ENCODE data around the gene ZRANB1. TPM values are rescaled to one million over a fixed set of nuclear protein-coding genes. Genes with fewer than 3 reads are reported as not detected.

The ZRANB1 gene
- polyA plus RNA-seq, 1 of the 3 experiments (the other 2 are of a cell fraction): 6.2 TPM

GRCh38 chr10:124993345-124993708 is 51.4 kb downstream of the ZRANB1 start (continued):
- TF ChIP-seq, protein P1, sequence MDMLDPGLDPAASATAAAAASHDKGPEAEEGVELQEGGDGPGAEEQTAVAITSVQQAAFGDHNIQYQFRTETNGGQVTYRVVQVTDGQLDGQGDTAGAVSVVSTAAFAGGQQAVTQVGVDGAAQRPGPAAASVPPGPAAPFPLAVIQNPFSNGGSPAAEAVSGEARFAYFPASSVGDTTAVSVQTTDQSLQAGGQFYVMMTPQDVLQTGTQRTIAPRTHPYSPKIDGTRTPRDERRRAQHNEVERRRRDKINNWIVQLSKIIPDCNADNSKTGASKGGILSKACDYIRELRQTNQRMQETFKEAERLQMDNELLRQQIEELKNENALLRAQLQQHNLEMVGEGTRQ (IDR thresholded peaks at IDR 0.05; ENCODE audit: borderline replicate concordance, low read depth, low read length): no peak
- no peak for TF ChIP-seq USF1 (IDR thresholded peaks at IDR 0.05; ENCODE audit: borderline replicate concordance, low read depth)
- TF ChIP-seq, protein P2, sequence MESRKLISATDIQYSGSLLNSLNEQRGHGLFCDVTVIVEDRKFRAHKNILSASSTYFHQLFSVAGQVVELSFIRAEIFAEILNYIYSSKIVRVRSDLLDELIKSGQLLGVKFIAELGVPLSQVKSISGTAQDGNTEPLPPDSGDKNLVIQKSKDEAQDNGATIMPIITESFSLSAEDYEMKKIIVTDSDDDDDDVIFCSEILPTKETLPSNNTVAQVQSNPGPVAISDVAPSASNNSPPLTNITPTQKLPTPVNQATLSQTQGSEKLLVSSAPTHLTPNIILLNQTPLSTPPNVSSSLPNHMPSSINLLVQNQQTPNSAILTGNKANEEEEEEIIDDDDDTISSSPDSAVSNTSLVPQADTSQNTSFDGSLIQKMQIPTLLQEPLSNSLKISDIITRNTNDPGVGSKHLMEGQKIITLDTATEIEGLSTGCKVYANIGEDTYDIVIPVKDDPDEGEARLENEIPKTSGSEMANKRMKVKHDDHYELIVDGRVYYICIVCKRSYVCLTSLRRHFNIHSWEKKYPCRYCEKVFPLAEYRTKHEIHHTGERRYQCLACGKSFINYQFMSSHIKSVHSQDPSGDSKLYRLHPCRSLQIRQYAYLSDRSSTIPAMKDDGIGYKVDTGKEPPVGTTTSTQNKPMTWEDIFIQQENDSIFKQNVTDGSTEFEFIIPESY (IDR thresholded peaks at IDR 0.05; ENCODE audit: borderline replicate concordance, low read depth): no peak

GRCh38 chr10:124993736-124994451 is 52.0 kb downstream of the ZRANB1 start:
- Histone ChIP-seq H3K4me1 (ENCODE audit: control insufficient read depth in 1 of 2, insufficient read depth in 2 of 2, low read depth in 1 of 2, low read length in 1 of 2) (peaks cover 0 to 9% of the 10 kb centered on the region in 2 experiments; a peak in 1 of 4 replicates), H3K4me3 (ENCODE audit: low read depth in 2 of 2, low read length in 1 of 2) (no peak overlapping the region), H3K79me2 (ENCODE audit: insufficient read depth) (peaks cover 15% of the 10 kb centered on the region; the same call in 1 of the 2 replicates), H3K27ac (ENCODE audit: low read depth in 2 of 2, low read length in 1 of 2) (peak overlapping the region in 1 of 2 experiments; percentile 39; a peak in 1 of 4 replicates), H3K9me3 (no peaks in the 10 kb centered on the region), H4K20me1 (ENCODE audit: insufficient read depth) (peaks cover 8% of the 10 kb centered on the region; the same call in 1 of the 2 replicates), H3K4me2 (no peak overlapping the region), H3K36me3 (replicated peaks in 1 of 2; ENCODE audit: control insufficient read depth in 1 of 2, insufficient read depth in 2 of 2, low read length in 1 of 2) (peaks cover 43 to 86% of the 10 kb centered on the region in 2 experiments), H2AFZ (ENCODE audit: low read depth) (no peak overlapping the region), H3K27me3 (ENCODE audit: insufficient read depth) (no peaks in the 10 kb centered on the region), H3F3A (replicated peaks; ENCODE audit: insufficient read depth) (peaks cover 26% of the 10 kb centered on the region), H3K9me2 (no peaks in the 10 kb centered on the region), H3K9ac (no peak overlapping the region)
- ChIA-PET POLR2A (no interaction called here), CTCF (interaction anchor here (1.3 to 7.4 kb wide), 7 partner anchors 16 to 251 kb away, joined by 3 to 88 read pairs (median 13); no protein-coding TSS in a partner anchor)
- no peak for DNase-seq
- no peak for TF ChIP-seq RCOR1 (IDR thresholded peaks at IDR 0.05; ENCODE audit: low read length)
- TF ChIP-seq SIN3A (IDR thresholded peaks at IDR 0.05; ENCODE audit: borderline replicate concordance, low read depth, low read length): no peak
- TF ChIP-seq GATA2 (CRISPR knock-in tag; IDR thresholded peaks at IDR 0.05): no peak
- TF ChIP-seq, protein P2 (IDR thresholded peaks at IDR 0.05; ENCODE audit: borderline replicate concordance, low read depth): no peak
- TF ChIP-seq REST (IDR thresholded peaks at IDR 0.05; ENCODE audit: low read depth, low read length): no peak
- TF ChIP-seq MEF2A (IDR thresholded peaks at IDR 0.05; ENCODE audit: borderline replicate concordance, low read depth): no peak
- TF ChIP-seq TEAD4 (IDR thresholded peaks at IDR 0.05; ENCODE audit: borderline replicate concordance, insufficient read depth): no peak
- no peak for TF ChIP-seq EZH2phosphoT487 (IDR thresholded peaks at IDR 0.05; ENCODE audit: borderline replicate concordance, low read depth)
- TF ChIP-seq ELF1 (IDR thresholded peaks at IDR 0.05): no peak
- TF ChIP-seq TCF12 (IDR thresholded peaks at IDR 0.05): no peak
- TF ChIP-seq PBX3 (IDR thresholded peaks at IDR 0.05): no peak
- no peak for TF ChIP-seq NRF1 (IDR thresholded peaks at IDR 0.05; ENCODE audit: low read depth, low read length)
- no peak for TF ChIP-seq USF1 (IDR thresholded peaks at IDR 0.05; ENCODE audit: borderline replicate concordance, low read depth)
- no peak for TF ChIP-seq RXRA (IDR thresholded peaks at IDR 0.05; ENCODE audit: borderline replicate concordance, low read depth)
- TF ChIP-seq SMC3 (IDR thresholded peaks at IDR 0.05; ENCODE audit: low read depth, low read length): no peak
- 94% methylated on average over 21 of the region's 21 CpGs for WGBS (ENCODE audit: low lambda C conversion rate)

All from SK-N-SH (cell line).